K562 treated with DMSO at 1 percent for 4 hours (cell line): ENCODE measurements around the gene CDCA3. TPM values are rescaled to one million over a fixed set of nuclear protein-coding genes. Genes with fewer than 3 reads are reported as not detected.

Experiments used
- total RNA-seq: library from RNA; unstranded; fragments of 300-600 nt; gene quantifications from 2 replicates; pipeline ENCODE4 v1.2.3, GENCODE V29; 2022; ENCODE audit not compliant: insufficient read depth

CDCA3 gene
- total RNA-seq: 20.1 and 29.7 TPM in 2 replicates

DNA sequence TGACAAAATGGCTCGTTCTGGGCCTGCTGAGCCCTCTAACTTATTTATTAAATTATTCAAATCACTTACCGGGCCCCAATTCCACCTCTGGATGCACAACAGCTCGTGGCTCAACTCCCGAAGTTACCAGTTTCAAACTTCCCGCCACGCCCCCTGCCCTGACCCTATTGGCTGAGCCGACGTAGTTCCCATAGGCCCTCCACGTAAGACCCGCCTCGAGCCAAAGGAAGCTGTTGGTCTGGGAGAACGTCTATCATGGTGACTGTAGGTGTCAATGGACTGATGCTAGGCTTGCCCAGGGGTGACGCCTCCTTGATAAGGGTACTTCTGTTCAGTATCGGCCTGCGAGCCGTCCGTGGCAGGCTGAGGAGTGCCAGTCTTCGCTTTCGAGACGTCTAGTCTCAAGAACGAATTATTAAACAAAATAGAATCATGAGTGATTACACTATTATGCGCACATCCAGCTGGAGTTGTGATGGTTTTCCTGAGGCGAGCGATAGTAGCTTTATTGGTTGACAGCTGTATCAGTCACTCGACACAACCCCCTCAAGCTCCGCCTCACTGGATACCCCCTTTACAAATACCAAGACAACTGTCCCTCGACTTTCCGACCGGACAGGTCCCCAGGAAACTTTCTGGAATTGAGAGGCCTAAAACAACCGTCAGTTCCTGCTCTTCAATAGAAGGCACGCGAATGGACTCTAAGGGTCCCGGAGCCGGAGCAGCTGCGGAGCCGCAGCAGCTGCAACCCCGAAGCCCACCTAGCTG, at the start of gene CDCA3:
Gene CDCA3 (minus strand): TSS at position 134 of the 768 bp plus-strand sequence. CDS start 334 bp downstream, outside the sequence.

DNA sequence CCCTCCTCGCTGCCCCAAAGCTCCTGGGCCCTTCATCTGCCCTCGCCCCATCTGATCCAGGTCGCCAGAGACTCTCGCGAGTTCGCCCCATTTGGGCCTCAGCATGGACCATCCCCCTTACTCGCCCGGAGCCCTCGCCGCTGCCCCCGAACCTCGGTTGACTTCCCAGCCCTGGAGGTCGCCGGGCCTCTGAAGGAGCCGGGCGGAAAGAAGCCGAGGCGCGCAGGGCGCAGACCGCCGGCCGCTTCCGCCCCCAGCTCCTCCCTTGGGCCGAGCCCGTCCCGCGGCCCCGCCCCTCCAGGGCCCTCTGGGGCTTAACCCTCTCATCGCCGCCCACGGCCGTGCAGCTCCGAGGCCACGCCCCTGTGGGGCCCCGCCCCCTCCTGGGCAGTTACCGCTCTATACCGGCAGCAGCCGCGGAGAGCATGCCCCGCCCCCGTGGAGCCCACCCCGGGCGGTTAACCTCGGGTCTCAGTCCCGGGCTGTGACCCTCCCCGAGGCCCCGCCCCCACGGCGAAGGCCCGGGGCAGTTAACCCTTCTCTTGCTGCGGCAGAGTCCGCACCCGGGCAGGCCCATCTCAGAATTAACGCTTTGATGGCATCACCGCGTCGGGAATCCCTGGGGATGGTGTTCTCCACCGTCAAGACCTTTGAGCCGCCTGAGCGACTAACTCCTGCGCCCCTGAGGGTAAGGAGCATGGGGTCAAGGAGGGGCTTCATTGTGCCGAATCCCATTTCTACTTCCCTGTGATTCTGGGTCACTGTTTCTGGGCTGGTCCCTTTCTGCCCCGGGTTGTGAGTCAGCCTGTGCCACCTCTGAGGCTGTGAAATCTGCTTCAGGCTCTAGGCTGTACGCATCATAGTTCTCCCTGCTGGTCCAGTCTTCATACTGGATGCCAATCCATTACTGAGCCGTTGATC, 22.3 kb upstream of the CDCA3 start, which contains the start of gene SPSB2:
Gene SPSB2 (minus strand): TSS at position 210 of the 921 bp plus-strand sequence. CDS start 402 bp downstream, outside the sequence.

DNA sequence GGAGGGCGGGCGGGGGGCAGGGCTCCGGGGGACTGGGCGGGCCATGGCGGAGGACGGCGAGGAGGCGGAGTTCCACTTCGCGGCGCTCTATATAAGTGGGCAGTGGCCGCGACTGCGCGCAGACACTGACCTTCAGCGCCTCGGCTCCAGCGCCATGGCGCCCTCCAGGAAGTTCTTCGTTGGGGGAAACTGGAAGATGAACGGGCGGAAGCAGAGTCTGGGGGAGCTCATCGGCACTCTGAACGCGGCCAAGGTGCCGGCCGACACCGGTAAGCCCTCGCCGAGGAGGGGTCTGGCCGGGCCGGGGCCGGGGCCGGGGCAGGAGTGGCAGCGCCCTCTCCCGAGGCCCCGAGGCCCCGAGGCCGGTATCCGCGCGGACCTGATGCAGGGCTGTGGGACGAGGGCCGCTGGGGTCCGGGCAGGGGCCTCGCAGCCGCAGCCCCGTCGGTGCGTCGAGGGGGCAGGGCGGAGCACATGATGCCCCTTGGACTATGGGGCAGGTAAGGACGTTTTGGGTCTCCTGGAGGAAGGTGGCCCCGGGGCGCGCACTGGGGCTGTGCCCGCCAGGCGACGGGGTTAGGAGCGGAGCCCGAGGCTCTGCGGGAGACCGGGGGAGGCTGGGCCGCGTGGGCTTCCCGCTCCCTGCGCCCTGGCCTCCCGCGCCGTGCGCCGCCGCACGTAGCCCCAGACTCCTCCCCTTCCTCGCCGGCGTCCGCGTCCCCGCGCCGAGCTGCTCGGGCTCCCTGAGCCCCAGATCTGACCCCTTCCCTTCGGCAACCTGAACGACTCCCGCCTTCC, 16.5 kb upstream of the CDCA3 start, which contains the start of gene TPI1:
Gene TPI1 (plus strand): TSS at position 119 of the 798 bp plus-strand sequence. CDS start 36 bp downstream, at position 155.

GRCh38 chr12:6851921-6852650, 1.0 kb upstream of the CDCA3 start, which contains the start of gene USP5:
USP5 (plus strand) TSS chr12:6852150; CDS start chr12:6852180, 30 bp downstream.

GRCh38 chr12:6840761-6841515, 10.1 kb downstream of the CDCA3 start, which contains the start of gene GNB3:
GNB3 (plus strand) TSS chr12:6840925; CDS start chr12:6841288, 363 bp downstream.

DNA sequence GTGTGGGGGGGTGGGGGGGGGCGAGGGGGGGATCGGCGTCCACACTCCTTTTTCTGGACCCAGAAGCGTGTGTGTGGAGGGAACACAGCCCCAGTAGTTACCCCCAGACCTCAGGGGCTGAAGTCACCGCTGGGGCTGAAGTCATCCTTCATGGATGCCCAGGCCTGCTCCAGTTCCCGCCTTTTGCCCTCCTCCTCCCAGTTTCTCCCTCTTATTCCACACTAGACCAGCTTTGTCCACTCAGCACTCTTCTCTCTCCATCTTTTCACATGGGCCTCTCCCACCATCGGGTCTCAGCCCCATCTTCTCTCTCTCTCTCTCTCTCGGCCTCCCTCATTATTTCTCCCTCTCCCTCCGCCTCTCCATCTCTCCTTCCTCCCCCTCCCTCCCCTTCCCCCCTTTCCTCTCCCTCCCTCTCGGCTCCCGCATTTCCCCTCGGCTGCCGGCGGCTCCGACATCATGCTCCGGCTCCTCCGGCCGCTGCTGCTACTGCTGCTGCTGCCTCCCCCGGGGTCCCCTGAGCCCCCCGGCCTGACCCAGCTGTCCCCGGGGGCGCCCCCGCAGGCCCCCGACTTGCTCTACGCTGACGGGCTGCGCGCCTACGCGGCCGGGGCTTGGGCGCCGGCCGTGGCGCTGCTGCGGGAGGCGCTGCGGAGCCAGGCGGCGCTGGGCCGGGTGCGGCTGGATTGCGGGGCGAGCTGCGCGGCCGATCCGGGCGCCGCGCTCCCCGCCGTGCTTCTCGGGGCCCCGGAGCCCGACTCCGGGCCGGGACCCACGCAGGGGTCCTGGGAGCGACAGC, 22.9 kb downstream of the CDCA3 start, which contains the start of gene P3H3:
Gene P3H3 (plus strand): TSS at position 426 of the 799 bp plus-strand sequence. CDS start 34 bp downstream, at position 460.

DNA sequence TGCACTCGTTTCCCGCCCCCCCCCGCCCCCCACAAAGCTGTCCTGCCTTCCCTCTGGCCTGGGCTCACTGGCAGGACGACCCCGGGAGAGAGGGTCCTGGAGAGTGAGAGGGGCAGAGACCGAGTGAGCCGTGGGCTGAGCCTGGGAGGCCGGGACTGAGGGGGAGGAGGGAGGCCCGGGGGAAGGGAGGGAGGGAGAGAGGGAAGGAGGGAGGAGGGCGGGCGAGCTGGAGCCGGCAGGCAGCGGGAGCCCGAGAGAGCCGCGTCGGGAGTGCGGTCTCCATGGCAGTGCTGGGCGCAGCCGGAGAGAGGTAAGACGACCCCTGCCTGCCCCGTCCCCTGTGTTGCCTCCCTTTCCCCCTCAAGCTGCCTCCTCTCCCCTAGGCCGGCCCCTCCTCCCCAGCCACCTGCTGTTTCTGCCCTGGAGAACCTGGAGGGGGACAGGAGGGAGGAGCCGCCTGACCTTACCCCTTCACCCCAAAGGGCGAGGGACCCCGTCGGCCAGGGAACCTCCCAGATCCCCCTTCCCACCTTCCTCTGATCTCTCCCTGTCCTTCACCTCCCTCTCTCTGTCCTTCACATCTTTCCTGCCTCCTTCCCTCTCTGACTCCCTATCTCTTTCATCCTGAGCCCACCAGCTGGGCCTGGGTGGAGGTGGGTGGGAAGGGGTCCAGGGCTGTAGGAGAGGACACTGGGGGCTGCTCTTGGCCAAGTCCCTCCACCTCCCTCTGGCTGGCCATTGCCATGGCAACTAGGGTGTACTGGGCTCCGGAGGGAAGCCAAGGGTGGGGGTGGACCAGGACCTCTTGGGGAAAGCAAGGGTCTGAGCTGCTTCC, 29.3 kb downstream of the CDCA3 start, which contains the start of gene GPR162:
Gene GPR162 (plus strand): TSS at position 231 of the 835 bp plus-strand sequence. CDS start 2,078 bp downstream, outside the sequence.

Other genes starting within 250 kb of the CDCA3 start
- gene CHD4, start 243.9 kb downstream of the CDCA3 start, total RNA-seq: 215 and 222 TPM in 2 replicates
- gene LPAR5, start 215.3 kb downstream of the CDCA3 start, total RNA-seq: 3.5 and 4.3 TPM in 2 replicates
- 6.0 and 7.1 TPM in 2 replicates for gene ACRBP, start 203.9 kb downstream of the CDCA3 start, total RNA-seq
- 26.4 and 28.2 TPM in 2 replicates for gene ING4, start 188.2 kb downstream of the CDCA3 start, total RNA-seq
- gene ZNF384, start 161.9 kb downstream of the CDCA3 start, total RNA-seq: 25.5 and 32.4 TPM in 2 replicates
- not detected in 2 replicates for gene PIANP, start 150.5 kb downstream of the CDCA3 start, total RNA-seq
- 33.5 and 37.2 TPM in 2 replicates for gene COPS7A, start 127.2 kb downstream of the CDCA3 start, total RNA-seq
- 148 and 156 TPM in 2 replicates for gene MLF2, start 98.1 kb downstream of the CDCA3 start, total RNA-seq
- 322 and 327 TPM in 2 replicates for gene PTMS, start 84.9 kb downstream of the CDCA3 start, total RNA-seq
- 2.2 and 2.8 TPM in 2 replicates for gene LAG3, start 78.8 kb downstream of the CDCA3 start, total RNA-seq
- not detected in 2 replicates for gene CD4, start 61.8 kb downstream of the CDCA3 start, total RNA-seq
- 1.8 and 3.1 TPM in 2 replicates for gene GPR162, start 29.5 kb downstream of the CDCA3 start, total RNA-seq
- 11.9 and 14.1 TPM in 2 replicates for gene P3H3, start 22.9 kb downstream of the CDCA3 start, total RNA-seq
- 3.6 and 4.6 TPM in 2 replicates for gene GNB3, start 10.4 kb downstream of the CDCA3 start, total RNA-seq
- 50.5 and 51.1 TPM in 2 replicates for gene USP5, start 864 bp upstream of the CDCA3 start, total RNA-seq
- gene TPI1, start 16.2 kb upstream of the CDCA3 start, total RNA-seq: 475 and 496 TPM in 2 replicates
- 2.5 and 5.2 TPM in 2 replicates for gene SPSB2, start 22.0 kb upstream of the CDCA3 start, total RNA-seq
- 4.7 and 5.7 TPM in 2 replicates for gene LRRC23, start 53.5 kb upstream of the CDCA3 start, total RNA-seq
- gene ENO2, start 63.3 kb upstream of the CDCA3 start, total RNA-seq: 33.9 and 35.4 TPM in 2 replicates
- gene ATN1, start 76.7 kb upstream of the CDCA3 start, total RNA-seq: 34.8 and 43.7 TPM in 2 replicates
- not detected in 2 replicates for gene RNU7-1, start 92.5 kb upstream of the CDCA3 start, total RNA-seq
- 524 and 553 TPM in 2 replicates for gene C12orf57, start 92.7 kb upstream of the CDCA3 start, total RNA-seq
- 6.5 and 16.4 TPM in 2 replicates for gene PTPN6, start 100.1 kb upstream of the CDCA3 start, total RNA-seq
- 297 and 310 TPM in 2 replicates for gene PHB2, start 119.4 kb upstream of the CDCA3 start, total RNA-seq
- 7.9 and 15.0 TPM in 2 replicates for gene EMG1, start 119.6 kb upstream of the CDCA3 start, total RNA-seq
- gene LPCAT3, start 167.2 kb upstream of the CDCA3 start, total RNA-seq: 23.4 and 23.6 TPM in 2 replicates
- 0.81 and 1.7 TPM in 2 replicates for gene C1S, start 209.4 kb upstream of the CDCA3 start, total RNA-seq
- gene C1R, start 241.2 kb upstream of the CDCA3 start, total RNA-seq: 3.0 and 5.2 TPM in 2 replicates